HK-2 (cell line): ENCODE measurements around the gene MEPE.

ENCODE experiments used
- DNase-seq: peaks from one replicate; pipeline ENCODE4 v3.0.0-alpha.2; 2018; ENCODE audit not compliant: unreplicated experiment

MEPE gene, protein sequence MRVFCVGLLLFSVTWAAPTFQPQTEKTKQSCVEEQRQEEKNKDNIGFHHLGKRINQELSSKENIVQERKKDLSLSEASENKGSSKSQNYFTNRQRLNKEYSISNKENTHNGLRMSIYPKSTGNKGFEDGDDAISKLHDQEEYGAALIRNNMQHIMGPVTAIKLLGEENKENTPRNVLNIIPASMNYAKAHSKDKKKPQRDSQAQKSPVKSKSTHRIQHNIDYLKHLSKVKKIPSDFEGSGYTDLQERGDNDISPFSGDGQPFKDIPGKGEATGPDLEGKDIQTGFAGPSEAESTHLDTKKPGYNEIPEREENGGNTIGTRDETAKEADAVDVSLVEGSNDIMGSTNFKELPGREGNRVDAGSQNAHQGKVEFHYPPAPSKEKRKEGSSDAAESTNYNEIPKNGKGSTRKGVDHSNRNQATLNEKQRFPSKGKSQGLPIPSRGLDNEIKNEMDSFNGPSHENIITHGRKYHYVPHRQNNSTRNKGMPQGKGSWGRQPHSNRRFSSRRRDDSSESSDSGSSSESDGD

DNA sequence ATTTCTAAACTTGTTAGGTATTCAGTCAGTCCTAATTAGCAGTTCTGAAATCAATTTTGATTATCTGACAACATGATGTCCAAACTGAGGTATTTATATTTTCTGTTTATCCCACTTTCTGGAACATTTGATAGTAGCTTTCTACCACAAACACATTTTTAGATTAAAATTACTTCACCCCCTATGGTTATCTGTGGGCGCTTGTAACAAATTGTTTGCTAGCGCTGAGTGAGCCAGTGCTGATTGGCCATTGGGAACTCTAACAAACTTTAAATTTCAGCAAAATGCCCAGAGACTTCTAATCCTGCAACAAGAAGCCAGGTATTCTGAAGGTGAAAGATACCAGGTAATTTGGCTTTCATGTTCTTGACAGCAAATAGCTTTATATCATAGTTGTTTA is at the start of gene MEPE:
Gene MEPE (plus strand): TSS at position 301 of the 400 bp plus-strand sequence. CDS start 1,746 bp downstream, outside the sequence.
- no peak for DNase-seq

DNA sequence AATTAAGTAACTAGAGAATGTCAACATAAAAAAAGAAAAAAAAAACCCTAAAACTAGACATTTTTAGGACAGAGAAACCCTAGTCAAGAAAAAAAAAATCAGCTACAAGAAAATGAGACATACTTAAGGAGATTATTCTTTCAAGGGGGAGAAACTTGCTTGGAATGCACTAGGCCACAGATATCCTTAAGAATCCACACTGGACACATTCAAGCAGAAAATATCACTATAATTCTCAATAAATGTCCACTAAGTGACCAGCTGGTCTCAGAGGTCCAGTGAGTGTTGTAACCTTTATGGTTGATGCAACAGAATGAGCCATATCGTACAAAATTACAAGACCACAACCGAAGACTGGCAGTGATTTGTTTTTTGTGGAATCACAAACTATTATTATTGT is 49.0 kb upstream of the MEPE start:
- no peak for DNase-seq

DNA sequence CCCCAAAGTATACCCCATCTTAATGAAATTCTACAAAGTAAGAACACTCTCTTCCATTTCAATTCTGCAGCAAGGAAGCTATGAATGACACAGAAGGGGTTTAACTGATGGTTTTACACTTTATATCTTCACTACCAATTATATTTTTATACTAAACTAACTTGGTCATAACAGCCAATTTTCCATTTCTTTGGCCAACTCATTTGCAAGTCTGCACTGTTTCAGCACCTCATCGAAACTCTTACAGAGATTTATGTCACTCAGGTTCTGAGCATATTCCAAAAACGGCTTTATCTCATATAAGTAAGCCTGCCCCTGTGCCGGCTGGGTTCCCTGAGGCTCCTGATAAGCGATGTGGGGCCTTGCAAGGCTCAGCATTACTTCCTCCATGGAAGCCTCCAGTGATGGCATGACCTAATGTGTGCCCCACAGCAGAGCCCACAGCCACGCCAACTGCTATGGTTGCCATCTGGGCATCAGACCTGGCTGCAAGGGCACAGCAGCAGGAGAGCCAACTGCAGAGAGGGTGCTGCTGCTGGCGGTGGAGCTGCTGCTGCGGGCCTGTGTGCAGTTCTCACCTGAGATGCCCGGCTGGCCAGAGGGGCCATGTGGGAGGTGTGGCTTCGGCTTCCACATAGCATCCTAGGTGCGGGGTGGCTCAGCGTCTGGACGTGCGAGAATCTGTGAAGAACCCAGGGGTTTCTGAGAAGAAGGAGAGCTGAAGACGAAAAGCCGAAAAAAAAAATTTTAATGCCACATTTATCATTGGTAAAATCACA is 46.8 kb upstream of the MEPE start:
- DNase-seq: no peak

DNA sequence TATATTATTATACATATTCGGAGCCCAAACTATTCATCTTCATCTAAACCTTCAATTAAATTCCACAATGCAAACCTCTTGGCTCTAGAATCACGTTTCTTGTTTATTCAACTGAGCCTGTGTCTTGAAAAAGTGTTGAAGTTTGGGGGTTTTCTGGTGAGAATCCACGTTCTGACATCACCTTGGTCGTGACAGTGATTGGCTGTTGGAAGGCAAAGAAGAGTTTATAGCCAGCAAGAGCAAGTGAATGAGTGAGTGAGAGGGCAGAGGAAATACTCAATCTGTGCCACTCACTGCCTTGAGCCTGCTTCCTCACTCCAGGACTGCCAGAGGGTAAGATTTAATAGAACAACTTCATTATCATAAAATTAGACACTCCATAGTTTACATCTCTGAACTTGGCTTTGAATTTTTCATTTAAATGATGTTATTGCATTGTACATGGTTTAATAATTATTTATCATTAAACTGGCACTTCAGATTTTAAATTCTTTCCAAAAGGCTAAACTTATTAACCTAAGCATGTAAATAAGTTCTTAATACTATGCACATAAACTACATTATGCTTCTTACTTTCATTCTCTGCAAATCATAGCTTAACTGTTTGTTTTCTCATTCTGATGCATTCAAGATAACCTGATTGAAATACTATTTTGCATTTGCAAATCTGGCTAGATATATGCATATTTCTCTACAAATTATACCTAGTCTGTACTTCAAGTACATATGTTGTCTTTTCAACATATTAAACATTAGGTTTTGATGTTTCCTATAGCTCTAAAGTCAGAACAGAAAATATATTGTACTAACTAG is 33.3 kb upstream of the MEPE start, which contains the start of gene IBSP:
Gene IBSP (plus strand): TSS at position 254 of the 813 bp plus-strand sequence. CDS start 2,808 bp downstream, outside the sequence.
- no peak for DNase-seq

DNA sequence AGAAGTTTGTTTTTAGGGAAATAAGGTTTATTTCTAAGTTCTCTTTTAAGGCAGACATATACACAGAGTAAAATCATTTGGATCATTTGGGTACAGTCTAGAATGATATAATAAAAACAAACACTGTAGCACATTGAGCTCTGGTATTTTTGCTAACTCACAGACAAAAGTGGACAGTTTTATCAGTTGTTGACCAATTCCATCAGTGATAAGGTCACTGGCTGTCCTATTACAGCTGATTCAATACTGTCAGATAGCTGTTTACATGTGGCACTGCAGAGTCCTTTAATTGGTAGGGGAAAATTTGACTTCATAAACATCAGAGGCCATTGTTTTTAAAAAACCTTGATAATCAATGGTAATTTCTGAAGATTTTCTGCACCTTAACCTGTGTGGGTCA is 29.9 kb upstream of the MEPE start:
- DNase-seq: no peak

DNA sequence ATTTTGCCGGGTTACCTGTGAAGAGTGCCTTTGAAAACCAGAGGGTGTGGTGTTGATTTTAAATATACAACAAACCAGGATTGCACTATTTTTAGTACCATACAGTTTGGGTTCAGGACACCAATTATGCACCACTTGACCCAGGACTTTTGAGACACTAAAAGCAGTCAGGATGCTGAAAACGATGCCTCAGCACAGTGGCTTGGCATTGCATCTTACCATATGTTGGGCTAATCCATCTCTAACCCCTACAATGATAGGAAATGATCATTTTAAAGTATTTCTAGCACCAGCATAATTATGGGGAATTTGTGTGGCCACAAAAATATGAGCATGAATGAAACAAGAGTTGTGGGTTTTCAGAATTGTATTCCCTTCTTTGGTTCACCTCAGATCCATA is 29.3 kb upstream of the MEPE start:
- DNase-seq: no peak

DNA sequence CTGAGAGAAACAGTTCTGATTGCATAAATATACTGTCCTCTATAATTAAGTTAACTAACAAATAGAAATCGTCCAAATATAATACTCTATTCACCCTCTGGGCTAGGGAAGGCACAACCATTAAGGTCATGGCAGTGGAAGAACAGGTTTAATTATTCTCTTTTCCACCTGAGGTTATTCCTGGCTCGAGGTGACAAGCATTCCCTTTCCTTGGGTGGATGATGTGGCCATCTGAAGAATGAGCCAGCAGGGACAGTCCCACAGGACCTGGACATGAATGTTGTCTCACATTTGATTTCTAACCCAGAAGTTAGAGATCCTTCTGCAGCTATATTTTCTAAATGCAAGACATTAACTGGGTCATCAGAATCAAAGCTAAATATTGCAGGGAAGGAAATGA is 27.9 kb upstream of the MEPE start:
- no peak for DNase-seq

DNA sequence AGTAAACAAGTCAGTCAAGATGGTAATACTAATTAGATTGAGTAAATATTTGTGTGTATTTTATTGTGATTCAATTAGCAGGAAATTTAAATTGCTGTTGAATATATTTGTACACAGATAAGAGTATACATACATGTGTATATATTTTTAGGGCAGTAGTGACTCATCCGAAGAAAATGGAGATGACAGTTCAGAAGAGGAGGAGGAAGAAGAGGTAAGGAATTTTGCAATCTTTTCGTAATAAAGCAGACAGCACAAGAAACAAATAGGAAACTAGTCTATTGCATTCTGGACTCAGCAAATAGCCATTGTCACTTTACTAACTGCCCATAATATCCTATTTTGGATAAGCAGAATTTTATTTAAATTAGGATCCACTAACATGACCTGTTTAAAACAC is 26.8 kb upstream of the MEPE start:
- DNase-seq: no peak

DNA sequence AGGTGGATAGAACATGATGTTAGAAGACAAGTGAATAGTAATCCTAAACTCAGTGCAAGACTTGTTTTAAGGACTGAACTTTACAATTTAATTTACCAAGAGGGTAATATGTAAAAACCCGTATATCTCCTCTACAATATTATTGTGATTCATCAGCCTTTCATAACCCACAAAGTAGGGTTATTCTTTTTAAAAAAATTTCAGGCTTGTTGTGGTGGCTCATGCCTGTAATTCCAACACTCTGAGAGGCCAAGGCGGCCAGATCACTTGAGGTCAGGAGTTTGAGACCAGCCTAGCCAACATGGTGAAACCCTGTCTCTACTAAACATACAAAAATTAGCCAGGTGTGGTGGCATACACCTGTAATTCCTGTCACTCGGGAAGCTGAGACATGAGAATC is 26.2 kb upstream of the MEPE start:
- no peak for DNase-seq

DNA sequence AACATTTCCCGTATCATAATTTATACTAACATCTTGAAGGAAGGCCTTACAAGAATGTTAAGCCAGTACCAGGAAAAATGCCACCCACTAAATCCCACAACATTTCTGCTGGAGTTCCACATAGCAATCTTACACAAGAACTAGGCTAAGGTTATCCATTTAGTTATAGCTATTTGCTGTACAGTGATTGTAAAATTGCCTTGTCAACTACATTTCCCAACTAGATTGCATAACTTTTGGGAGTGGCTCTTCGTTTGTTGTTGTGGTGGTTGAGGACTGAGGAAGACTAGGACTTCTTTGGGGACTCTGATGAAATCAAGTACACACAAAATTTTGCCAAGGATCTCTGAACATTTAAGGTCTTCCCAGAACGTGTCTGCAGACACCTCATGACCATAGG is 25.4 kb upstream of the MEPE start:
- DNase-seq: no peak

DNA sequence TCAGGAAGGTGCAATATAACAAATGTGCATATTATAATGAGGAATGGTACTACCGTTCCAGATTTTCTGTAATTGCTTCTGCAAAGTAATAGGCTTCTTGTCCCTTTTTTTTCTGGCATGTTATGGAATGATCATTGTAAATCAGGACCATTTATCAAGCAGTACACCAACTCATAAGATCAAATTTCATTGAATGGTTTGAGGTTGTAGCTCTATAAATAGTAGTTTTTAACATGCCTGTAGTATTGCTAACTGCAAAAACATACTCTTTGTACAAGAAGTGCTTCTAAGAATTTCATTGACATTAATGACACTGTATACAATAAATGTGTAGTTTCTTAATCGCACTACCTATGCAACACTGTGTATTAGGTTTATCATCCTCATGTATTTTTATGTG is 20.8 kb upstream of the MEPE start:
- DNase-seq: no peak

DNA sequence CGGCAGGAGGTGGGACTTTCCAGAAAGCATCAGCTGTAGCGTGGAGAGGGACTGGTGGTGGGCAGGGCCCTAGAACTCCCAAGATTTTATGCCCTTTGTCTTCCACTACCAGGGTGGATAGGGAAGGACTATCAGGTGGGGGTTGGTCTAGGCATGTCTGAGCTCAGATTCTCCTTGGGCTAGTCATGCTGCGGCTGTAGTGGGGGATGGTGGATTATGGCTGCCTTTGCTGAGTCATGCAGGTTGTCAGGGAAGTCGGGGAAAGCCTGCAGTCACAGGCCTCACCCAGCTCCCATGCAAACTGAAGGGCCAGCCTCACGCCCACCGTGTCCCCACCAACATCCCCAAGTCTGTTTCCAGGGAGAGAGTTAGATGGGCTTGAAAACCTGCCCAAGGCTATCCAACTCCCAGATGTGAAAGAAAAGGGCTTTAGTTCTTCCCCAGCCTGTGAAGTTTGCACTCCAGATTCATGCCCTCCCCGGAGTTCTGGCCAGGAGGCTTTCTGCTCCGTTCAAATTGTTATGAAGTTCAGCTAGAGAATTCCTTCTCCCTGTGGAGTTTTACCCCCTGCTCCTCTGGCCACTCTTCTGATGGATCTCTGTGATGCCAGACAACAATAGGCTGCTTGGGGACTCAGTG is 13.4 kb upstream of the MEPE start:
- DNase-seq: peak; percentile 81

DNA sequence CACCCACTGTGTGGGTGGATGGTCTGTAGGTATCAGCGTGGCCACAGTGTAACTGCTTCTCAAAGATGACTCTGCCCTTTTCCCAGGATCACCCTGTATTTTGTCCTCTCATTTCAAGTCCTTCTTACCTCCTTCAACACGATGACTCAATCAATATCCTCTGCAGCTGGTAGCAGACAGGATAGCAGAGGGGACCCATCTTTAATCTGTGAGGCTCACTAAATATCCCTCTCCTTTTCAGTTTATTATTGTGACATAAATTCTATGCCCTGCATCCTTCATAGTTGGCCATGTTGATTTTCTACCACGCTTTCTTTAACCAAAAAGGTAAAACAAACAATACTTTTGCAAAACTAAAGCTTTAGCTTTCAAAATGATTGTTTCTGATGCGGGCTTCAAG is 9.6 kb upstream of the MEPE start:
- DNase-seq: no peak

DNA sequence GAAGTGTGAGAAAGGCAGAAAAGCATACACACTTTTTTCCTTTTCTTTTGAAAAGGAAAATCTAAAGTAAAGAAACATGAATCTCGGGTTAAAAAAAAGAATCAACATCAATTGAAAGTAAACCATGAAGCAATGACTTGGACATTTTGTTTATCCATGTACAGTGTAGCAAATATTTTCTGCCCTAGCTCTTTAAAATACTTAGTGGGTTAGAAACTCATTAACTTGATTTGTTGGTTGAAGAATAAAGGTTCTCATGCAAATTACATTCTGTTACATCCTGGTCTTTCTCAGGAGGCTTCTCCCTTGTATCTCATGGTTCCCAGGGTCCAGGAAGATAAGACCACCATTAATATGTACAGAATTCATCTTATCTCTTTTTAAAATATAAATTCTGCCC is 9.0 kb upstream of the MEPE start:
- DNase-seq: no peak

DNA sequence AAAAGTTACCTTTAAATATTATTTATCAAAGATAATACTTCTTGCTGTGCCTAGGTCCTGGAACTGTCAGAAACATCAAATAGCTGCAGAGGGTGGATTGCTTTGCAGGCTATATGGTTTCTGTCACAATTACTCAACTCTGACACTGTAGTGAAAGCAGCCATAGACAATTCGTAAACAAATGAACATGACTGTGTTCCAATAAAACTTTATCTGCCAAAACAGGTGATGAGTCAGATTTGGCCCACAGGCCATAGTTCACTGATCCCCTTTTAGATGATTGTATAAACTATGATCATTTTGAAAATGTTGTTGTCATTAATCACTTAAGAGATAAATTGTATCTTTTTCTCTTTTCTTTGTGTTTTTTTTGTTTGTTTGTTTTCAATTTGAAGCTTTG is 8.4 kb upstream of the MEPE start:
- no peak for DNase-seq

DNA sequence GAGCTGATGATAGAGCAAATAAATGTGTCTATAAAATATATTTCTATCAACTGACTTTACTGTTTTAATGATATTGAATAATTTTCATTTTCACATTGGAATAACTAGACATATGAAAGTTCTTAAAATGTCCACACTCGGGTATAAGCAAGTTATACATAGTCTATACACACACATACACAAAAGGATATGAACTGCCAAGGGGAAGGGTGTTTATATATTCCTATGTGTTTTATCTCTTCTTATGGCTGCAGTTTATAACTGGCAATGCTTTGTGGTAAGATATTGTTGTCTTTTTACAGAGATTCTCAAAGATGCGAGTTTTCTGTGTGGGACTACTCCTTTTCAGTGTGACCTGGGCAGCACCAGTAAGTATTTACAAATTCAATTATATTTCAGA is 1.6 kb downstream of the MEPE start:
- DNase-seq: no peak

DNA sequence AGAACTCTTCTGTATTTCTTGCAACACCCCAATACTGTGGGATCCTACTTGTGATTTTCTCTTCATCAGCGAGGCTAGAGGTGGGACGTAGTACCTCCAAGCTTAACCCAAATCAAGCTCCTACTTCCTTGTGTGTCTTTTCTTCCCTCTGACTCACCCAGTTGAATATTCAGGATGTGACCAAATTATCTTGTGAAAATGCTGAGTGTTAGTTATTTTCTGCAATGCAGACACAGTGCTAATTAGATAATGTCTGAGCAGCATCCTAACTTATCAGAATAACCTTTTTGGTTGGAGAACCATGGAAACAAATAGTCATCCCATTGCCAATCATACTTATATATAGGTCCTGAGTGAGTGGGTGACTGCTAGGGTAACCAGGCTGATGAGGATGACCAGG is 2.4 kb downstream of the MEPE start:
- no peak for DNase-seq

DNA sequence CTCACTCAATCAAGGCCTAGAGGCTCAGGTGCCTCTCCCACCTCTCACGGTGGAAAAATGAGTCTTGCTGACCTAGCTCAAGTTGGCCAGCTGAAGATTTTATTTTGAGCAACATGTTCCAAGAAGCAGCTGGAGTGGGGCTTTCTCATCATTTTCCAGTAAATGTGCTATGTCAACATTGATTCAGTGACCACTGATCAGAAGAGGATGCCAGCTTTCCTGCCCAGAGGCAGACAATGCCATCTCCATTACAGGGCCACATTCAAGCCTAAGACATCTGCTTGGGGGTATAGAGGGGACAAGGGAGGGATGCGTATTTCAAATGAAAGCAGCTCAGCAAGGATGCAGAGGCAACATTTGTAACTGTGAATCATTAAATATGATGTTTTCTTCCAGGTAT is 3.0 kb downstream of the MEPE start:
- DNase-seq: no peak

DNA sequence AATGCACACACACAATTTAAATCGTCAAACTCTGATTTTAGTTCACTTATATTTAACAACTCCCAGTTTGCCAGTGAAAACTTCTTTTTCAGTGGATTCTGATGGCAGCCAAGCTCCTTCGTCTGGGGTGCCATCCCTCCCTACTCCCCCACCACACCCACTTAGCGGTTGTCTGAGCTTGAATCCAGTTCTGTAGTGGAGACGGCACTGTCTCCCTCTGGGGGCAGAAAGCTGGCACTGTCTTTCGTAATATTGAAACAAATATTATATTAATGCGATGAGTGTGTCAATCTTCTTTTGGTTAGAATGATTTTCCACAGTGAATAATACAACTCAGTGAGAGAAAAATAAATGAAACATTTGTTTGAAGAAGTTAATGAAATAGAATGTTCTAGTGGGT is 5.4 kb downstream of the MEPE start:
- DNase-seq: no peak

DNA sequence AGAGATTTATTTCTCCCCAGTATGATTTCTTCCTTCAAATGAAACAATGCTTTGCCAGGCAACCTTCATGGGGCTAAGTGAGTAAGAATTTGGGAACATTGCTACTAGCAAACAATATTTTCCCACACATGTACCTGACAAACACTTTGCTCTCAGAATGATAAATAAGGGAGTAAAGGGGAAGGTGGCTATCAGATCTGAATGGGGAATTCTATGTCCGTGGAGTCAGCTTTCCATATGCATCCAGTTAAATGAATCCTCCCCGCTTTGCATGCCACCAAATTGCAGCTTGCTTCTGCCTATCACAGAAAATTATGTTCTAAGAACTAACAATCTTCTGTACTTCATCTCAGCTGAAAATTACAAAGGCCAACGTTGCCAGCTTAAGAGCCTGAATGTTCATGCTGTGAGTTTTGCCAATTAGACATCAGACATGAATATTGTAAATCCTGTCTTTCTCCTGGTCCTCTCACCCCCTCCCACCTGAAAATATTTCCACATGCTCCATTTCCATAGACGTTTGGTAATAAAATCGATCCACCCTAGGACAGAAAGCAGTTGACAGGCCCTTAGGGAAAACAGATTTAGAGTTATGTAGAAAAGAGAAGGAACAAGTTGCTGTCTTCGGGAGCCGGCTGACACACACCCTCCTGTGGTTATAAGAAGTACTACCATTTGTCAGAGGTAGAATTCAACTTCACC is 6.3 kb downstream of the MEPE start:
- no peak for DNase-seq

DNA sequence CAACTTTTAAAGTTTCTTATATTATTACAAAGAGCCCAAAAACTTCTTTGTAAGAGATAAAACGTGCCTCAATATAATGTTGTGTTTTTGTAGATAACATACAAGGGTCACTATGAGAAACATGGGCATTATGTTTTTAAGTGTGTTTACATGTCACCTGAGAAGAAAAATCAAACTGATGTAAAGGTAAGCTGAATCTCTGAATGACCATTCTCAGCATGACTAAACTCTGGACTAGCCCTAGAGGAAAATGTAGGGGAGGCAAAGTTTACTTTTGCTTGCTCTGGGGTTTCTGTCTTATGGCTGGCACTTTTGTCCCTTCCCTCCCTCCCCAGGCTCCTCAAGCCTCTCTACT is 6.8 kb downstream of the MEPE start:
- DNase-seq: no peak
